ENCODE data around the gene SPOP.

- TF ChIP-seq, protein P1, sequence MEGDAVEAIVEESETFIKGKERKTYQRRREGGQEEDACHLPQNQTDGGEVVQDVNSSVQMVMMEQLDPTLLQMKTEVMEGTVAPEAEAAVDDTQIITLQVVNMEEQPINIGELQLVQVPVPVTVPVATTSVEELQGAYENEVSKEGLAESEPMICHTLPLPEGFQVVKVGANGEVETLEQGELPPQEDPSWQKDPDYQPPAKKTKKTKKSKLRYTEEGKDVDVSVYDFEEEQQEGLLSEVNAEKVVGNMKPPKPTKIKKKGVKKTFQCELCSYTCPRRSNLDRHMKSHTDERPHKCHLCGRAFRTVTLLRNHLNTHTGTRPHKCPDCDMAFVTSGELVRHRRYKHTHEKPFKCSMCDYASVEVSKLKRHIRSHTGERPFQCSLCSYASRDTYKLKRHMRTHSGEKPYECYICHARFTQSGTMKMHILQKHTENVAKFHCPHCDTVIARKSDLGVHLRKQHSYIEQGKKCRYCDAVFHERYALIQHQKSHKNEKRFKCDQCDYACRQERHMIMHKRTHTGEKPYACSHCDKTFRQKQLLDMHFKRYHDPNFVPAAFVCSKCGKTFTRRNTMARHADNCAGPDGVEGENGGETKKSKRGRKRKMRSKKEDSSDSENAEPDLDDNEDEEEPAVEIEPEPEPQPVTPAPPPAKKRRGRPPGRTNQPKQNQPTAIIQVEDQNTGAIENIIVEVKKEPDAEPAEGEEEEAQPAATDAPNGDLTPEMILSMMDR (conservative IDR thresholded peaks at IDR 0.05; ENCODE audit: low read depth, low read length) = no peak
- no peak for TF ChIP-seq POLR2A (IDR thresholded peaks at IDR 0.05; ENCODE audit: low read depth, low read length)
These were observed 44.2 kb upstream of the SPOP start for GRCh38 chr17:49722066-49722465.
